Ovary (tissue), 3 donors: Measurements from ENCODE around the gene RXRG.

Source experiments
- EP300 ChIP-seq: sonication (generic); formaldehyde crosslinking; IDR thresholded peaks from one replicate; pipeline ENCODE4 v1.6.1; 2017; ENCODE audit warnings: antibody characterized with exemption
- POLR2A ChIP-seq: fragments of 450-650 bp; IDR thresholded peaks from one replicate; pipeline ENCODE4 v1.6.1; 2017; ENCODE audit warnings: antibody characterized with exemption, mild to moderate bottlenecking, moderate library complexity
- TF ChIP-seq, protein P1 (sequence below), 3 donors: fragments of 450-650 bp in 2 of 3; fragments of 200-600 bp in 1 of 3; IDR thresholded peaks; one replicate each; pipeline versions ENCODE4 v1.5.1 to v1.8.0; 2016 to 2022; ENCODE audit warnings: antibody characterized with exemption in 3 of 3, mild to moderate bottlenecking in 1 of 3
- donor health status: DM: no; HTN: no; CAD: no.

DNA sequence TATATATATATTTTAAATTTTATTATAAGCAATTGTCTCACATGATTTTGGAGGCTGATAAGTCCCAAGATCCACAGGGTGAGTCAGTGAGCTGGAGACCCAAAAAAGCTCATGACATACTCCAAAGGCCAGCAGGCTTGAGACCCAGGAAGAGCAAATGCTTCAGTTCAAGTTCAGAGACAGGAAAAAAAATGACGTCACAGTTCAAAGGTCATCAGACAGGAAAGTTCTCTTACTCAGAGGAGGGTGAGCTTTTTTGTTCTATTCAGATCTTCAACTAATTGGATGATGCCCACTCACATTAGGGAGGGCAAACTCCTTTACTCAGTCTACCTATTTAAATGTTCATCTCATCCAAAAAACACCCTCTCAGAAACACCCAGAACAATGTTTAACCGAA is 18.2 kb downstream of the RXRG start:
- no peak for TF ChIP-seq POLR2A
- TF ChIP-seq, protein P1, sequence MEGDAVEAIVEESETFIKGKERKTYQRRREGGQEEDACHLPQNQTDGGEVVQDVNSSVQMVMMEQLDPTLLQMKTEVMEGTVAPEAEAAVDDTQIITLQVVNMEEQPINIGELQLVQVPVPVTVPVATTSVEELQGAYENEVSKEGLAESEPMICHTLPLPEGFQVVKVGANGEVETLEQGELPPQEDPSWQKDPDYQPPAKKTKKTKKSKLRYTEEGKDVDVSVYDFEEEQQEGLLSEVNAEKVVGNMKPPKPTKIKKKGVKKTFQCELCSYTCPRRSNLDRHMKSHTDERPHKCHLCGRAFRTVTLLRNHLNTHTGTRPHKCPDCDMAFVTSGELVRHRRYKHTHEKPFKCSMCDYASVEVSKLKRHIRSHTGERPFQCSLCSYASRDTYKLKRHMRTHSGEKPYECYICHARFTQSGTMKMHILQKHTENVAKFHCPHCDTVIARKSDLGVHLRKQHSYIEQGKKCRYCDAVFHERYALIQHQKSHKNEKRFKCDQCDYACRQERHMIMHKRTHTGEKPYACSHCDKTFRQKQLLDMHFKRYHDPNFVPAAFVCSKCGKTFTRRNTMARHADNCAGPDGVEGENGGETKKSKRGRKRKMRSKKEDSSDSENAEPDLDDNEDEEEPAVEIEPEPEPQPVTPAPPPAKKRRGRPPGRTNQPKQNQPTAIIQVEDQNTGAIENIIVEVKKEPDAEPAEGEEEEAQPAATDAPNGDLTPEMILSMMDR (IDR thresholded peaks at IDR 0.05) = no peak
- no peak for TF ChIP-seq EP300
